Mucosa of descending colon (tissue), 3 donors: ENCODE results near the gene ADAMTS2. TPM values are rescaled to one million over a fixed set of nuclear protein-coding genes. Genes with fewer than 3 reads are reported as not detected.

Experiments
- ATAC-seq: fragments of 200-7000 bp; cut with Tn5 transposase; one replicate; pipeline ENCODE4 v1.9.1; 2020; ENCODE audit warnings: mild to moderate bottlenecking, moderate library complexity
- DNase-seq, 3 donors: peaks; one replicate each; pipeline ENCODE4 v3.0.0-alpha.2; 2020
- H3K36me3 ChIP-seq: fragments of 200-600 bp; one replicate; pipeline ENCODE4 v1.8.0; 2021; ENCODE audit warnings: low read depth, mild to moderate bottlenecking
- H3K4me1 ChIP-seq: fragments of 200-600 bp; one replicate; pipeline ENCODE4 v1.8.0; 2021; ENCODE audit warnings: low read depth, mild to moderate bottlenecking
- H3K4me3 ChIP-seq: fragments of 200-600 bp; one replicate; pipeline ENCODE4 v1.8.0; 2021; ENCODE audit warnings: mild to moderate bottlenecking
- H3K9me3 ChIP-seq: fragments of 200-600 bp; one replicate; pipeline ENCODE4 v1.8.0; 2021; ENCODE audit warnings: mild to moderate bottlenecking
- CTCF ChIP-seq: fragments of 200-600 bp; IDR thresholded peaks from one replicate; pipeline ENCODE4 v1.8.0; 2022; ENCODE audit warnings: antibody characterized with exemption, mild to moderate bottlenecking
- intact Hi-C, 2 donors: fragments of 100-400 bp; cut with DNase I in 1 of 2; cut with micrococcal nuclease in 1 of 2; formaldehyde crosslinking; loops; one replicate each; pipeline versions ENCODE4 v1.11.0 to v1.11.1; 2022; cut with DNase I, micrococcal nuclease
- total RNA-seq, 3 donors: library from RNA; stranded (reverse); fragmentation: NEBNext Ultra II Directional in 2 of 3; extraction: Animal tissue kit (Norgen Biotek cat#: 25700) in 2 of 3; gene quantifications; one replicate each; pipeline versions ENCODE4 v1.2.1 to v1.2.4, GENCODE V29; 2021 to 2023
- donor health status: DM: no; HTN: no; CAD: no; lungs with moderate emphysema.
- donor health status: DM: no; HTN: no; CAD: no.
- donor health status: DM: no; HTN: yes; CAD: no.

Gene ADAMTS2
- total RNA-seq, 3 donors from 2014 or later = 1.3 to 9.2 (median 7.3) TPM

GRCh38 chr5:179244044-179244443 lies 101.2 kb downstream of the ADAMTS2 start:
- DNase-seq (no peak), ATAC-seq (no peak)
- Histone ChIP-seq H3K4me3 (no peak overlapping the region), H3K36me3 (no peaks in the 10 kb centered on the region), H3K9me3 (no peaks in the 10 kb centered on the region), H3K4me1 (no peaks in the 10 kb centered on the region)
- TF ChIP-seq CTCF = no peak
- intact Hi-C loops = no loop called here

DNA sequence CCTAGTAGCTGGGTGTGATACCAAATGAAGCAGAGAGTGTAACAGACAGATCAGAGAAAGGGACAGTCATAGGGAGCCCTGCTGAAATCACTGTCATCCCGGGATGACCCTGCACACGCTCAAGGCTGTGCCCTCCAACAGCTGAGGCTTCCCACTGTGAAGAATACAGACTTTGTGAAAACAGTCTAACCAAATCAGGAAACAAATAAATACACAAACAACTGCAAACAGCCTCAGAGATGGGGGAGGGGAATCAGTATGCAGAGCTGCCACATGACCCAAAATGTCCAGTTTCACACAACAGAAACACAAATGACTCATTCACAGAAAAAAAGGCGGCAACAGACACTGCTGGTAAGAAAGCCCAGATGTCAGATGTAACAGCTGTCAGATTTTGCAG lies 101.9 kb downstream of the ADAMTS2 start:
- intact Hi-C loops = no loop called here
- no peak overlapping the region for H3K4me3 ChIP-seq
- DNase-seq = peak in 1 of 3 donors; percentile 13

DNA sequence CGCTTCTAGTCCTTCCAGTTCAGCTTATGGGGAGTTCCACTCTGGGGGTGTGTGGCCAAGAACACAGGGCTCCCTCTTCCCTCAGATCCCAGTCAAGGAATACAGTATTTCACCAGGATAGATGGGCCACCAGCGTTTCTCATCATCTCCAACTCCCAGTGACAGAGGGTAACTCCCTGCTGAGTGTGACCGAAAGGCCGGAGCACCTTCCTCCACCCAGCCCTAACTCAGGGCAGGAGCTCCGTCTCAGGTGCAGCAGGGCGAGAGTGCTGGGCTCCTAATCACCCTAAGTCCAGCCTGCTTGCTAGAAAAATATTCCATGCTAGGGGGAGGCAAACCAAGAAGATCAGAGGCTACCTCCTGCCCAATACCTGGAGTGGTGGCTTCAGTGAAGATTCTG lies 102.6 kb downstream of the ADAMTS2 start:
- intact Hi-C loops = no loop called here
- Histone ChIP-seq H3K4me3 (no peak overlapping the region), H3K36me3 (no peaks in the 10 kb centered on the region), H3K4me1 (no peaks in the 10 kb centered on the region), H3K9me3 (no peaks in the 10 kb centered on the region)
- no peak for DNase-seq
- no peak for TF ChIP-seq CTCF
- no peak for ATAC-seq

More for the DNA sequence above, 101.9 kb downstream of the ADAMTS2 start:
- Histone ChIP-seq H3K9me3 (no peaks in the 10 kb centered on the region), H3K4me1 (no peaks in the 10 kb centered on the region), H3K36me3 (no peaks in the 10 kb centered on the region)
- no peak for TF ChIP-seq CTCF
- ATAC-seq = peak; percentile 25

DNA sequence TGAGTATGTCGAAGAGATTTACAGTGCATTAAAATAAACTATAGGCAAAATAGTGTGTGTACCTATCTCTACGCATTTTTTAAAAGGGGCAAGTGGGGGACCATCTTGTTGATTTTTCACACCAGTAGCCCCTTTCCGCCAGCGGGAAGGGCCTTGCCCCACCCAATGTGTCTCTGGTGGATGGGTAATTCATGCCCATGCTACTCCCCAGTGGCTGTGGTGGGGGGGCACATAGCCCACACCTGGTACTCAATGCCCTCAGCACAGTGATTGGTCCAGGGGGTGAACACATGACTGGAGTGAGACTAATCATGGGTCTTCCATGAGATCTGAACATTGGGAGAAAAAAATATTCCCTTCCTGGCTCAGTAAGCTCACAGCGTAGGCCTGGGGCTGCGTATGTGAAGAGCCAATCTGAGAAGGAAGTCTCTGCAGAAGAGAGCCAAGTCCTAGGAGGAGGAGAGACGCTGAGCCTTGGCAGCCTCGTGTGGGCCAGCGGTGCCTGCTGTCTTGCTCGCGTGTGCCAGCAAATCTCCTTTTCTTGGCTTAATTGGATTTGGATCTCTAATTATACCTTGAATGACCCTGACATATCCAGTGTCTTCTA lies 103.4 kb downstream of the ADAMTS2 start:
- no peak for TF ChIP-seq CTCF
- ATAC-seq = no peak
- Histone ChIP-seq H3K9me3 (peaks cover 5% of the 10 kb centered on the region), H3K4me1 (no peaks in the 10 kb centered on the region), H3K4me3 (no peak overlapping the region), H3K36me3 (no peaks in the 10 kb centered on the region)
- no peak for DNase-seq
- intact Hi-C loops = no loop called here

- intact Hi-C loops = no loop called here
- no peak for TF ChIP-seq CTCF
- DNase-seq (peak in 1 of 3 donors; percentile 40), ATAC-seq (no peak)
- Histone ChIP-seq H3K36me3 (no peaks in the 10 kb centered on the region), H3K9me3 (peaks cover 5% of the 10 kb centered on the region), H3K4me3 (no peak overlapping the region), H3K4me1 (no peaks in the 10 kb centered on the region)
These were observed 104.1 kb downstream of the ADAMTS2 start for GRCh38 chr5:179241175-179241574.

DNA sequence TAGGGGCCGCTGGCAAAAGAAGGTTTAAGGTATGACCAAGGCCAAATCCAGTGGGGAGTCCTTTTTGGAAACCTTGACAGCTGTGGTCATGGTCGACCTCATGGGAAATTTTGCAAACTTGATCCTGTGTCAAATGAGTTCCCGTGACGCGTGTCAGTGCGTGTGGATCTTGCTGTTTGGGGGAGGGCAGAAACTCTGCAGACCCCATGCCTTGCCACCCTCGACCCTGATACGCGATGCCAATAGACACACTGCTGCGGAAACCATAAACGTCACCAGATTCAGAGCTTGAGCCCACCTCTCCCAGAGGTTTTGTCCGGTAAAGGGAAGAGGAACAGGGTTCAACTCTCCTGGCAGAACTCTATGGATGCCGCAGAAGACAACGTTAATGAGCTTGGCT lies 104.7 kb downstream of the ADAMTS2 start:
- intact Hi-C loops = no loop called here
- Histone ChIP-seq H3K36me3 (no peaks in the 10 kb centered on the region), H3K4me3 (no peak overlapping the region), H3K4me1 (no peaks in the 10 kb centered on the region), H3K9me3 (peaks cover 5% of the 10 kb centered on the region)
- ATAC-seq (no peak), DNase-seq (no peak)
- no peak for TF ChIP-seq CTCF
